ENCODE results near the gene IL1R1.

- TF ChIP-seq ZNF274 (IDR thresholded peaks at IDR 0.05; ENCODE audit: low read depth, low read length) = no peak
- TF ChIP-seq YY1 (IDR thresholded peaks at IDR 0.05; ENCODE audit: insufficient read depth, insufficient read length) = no peak
- no peak for TF ChIP-seq SUZ12 (IDR thresholded peaks at IDR 0.05; ENCODE audit: extremely low read depth, insufficient read depth, insufficient read length)
These were observed 6.7 kb downstream of the IL1R1 start for GRCh38 chr2:102149243-102149642.
